MM.1S (cell line): ENCODE measurements around the gene EIF4H.

Experiments
- DNase-seq: peaks from one replicate; pipeline ENCODE4 v3.0.0-alpha.2; 2015
- H2AFZ ChIP-seq: fragments of 300-600 bp; sonication (generic); 2 replicates; pipeline ENCODE4 v1.6.0; 2016; ENCODE audit warnings: antibody characterized with exemption, low read length
- H3F3A ChIP-seq: fragments of 300-600 bp; sonication (generic); 2 replicates; pipeline ENCODE4 v1.6.1; 2016; ENCODE audit warnings: mild to moderate bottlenecking, antibody characterized with exemption, low read length, moderate library complexity, mixed read lengths; ENCODE audit not compliant: insufficient read depth
- H3K27ac ChIP-seq: fragments of 300-600 bp; sonication (generic); 2 replicates; pipeline ENCODE4 v1.5.1; 2016; ENCODE audit warnings: mild to moderate bottlenecking, low read length
- H3K27me3 ChIP-seq: fragments of 300-600 bp; sonication (generic); replicated peaks from 2 replicates; pipeline ENCODE4 v1.6.0; 2016; ENCODE audit warnings: low read length; ENCODE audit not compliant: insufficient read depth
- H3K36me3 ChIP-seq: fragments of 300-600 bp; sonication (generic); replicated peaks from 2 replicates; pipeline ENCODE4 v1.6.1; 2016; ENCODE audit warnings: mild to moderate bottlenecking, low read length, mixed read lengths; ENCODE audit not compliant: insufficient read depth
- H3K4me1 ChIP-seq: fragments of 300-600 bp; sonication (generic); 2 replicates; pipeline ENCODE4 v1.6.1; 2016; ENCODE audit warnings: low read length, mixed read lengths
- H3K4me2 ChIP-seq: fragments of 300-600 bp; sonication (generic); 2 replicates; pipeline ENCODE4 v1.6.0; 2016; ENCODE audit warnings: low read depth, low read length
- H3K4me3 ChIP-seq: fragments of 300-600 bp; sonication (generic); 2 replicates; pipeline ENCODE4 v1.5.1; 2016; ENCODE audit warnings: low read length, mixed read lengths
- H3K79me2 ChIP-seq: fragments of 300-600 bp; sonication (generic); 2 replicates; pipeline ENCODE4 v1.6.1; 2016; ENCODE audit warnings: mixed run types, low read length, mixed read lengths
- H3K9ac ChIP-seq: fragments of 300-600 bp; sonication (generic); 2 replicates; pipeline ENCODE4 v1.6.1; 2016; ENCODE audit warnings: low read length, mixed read lengths
- H3K9me2 ChIP-seq: fragments of 300-600 bp; sonication (generic); replicated peaks from 2 replicates; pipeline ENCODE4 v1.6.1; 2016; ENCODE audit warnings: mild to moderate bottlenecking, low read length, mixed read lengths; ENCODE audit not compliant: insufficient read depth
- H3K9me3 ChIP-seq: fragments of 300-600 bp; sonication (generic); replicated peaks from 2 replicates; pipeline ENCODE4 v1.6.1; 2016; ENCODE audit warnings: mild to moderate bottlenecking, low read length, mixed read lengths; ENCODE audit not compliant: insufficient read depth
- H4K20me1 ChIP-seq: fragments of 300-600 bp; sonication (generic); 2 replicates; pipeline ENCODE4 v1.6.1; 2016; ENCODE audit warnings: mild to moderate bottlenecking, low read length, moderate library complexity, mixed read lengths; ENCODE audit not compliant: insufficient read depth
- CTCF ChIP-seq: fragments of 300-600 bp; sonication (generic); IDR thresholded peaks from 2 replicates; pipeline ENCODE4 v1.5.1; 2016; ENCODE audit warnings: antibody characterized with exemption, low read length, mixed read lengths
- EZH2 ChIP-seq: fragments of 300-600 bp; sonication (generic); optimal IDR thresholded peaks from 2 replicates; pipeline ENCODE3; 2017; ENCODE audit warnings: low read depth, mild to moderate bottlenecking, antibody characterized with exemption, low read length, mixed read lengths
- EZH2phosphoT487 ChIP-seq: fragments of 300-600 bp; sonication (generic); IDR thresholded peaks from 2 replicates; pipeline ENCODE4 v1.6.1; 2018; ENCODE audit warnings: antibody characterized with exemption, low read length

Gene EIF4H

DNA sequence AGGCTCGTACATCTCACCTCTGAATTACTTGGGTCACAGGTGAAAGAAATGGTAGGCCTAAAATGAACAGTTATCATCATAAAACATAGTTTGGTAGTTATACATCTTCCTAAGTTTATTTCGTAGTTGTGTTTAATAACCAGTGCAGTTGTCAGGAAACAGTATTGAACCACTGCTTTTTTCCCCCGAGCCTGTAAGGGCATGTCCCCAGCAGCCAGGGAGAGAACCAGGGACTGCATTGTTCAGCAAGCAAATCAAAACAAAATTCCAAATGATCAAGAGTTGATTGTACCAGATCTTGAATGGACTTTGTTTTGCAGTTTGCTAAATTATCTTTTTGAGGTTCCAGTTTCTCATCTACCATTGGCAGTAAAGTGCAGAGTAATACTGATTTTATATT lies 2.4 kb downstream of the EIF4H start:
- Histone ChIP-seq H3K4me1 (peaks cover 6% of the 10 kb centered on the region), H3K4me3 (no peak overlapping the region), H3K36me3 (0 out of 2 replicates have a peak, but pooled peaks cover 2% of the 10 kb centered on the region), H3K9me3 (no peaks in the 10 kb centered on the region), H4K20me1 (peaks cover 59% of the 10 kb centered on the region), H2AFZ (no peak overlapping the region), H3K27me3 (no peaks in the 10 kb centered on the region), H3K27ac (no peak overlapping the region), H3K9ac (no peak overlapping the region), H3F3A (peaks cover 3% of the 10 kb centered on the region; the same call in 1 of the 2 replicates), H3K79me2 (peaks cover 78% of the 10 kb centered on the region), H3K4me2 (peak overlapping the region; percentile 55; the same call in 1 of the 2 replicates), H3K9me2 (no peaks in the 10 kb centered on the region)
- TF ChIP-seq CTCF (no peak), EZH2 (no peak), EZH2phosphoT487 (no peak)
- DNase-seq, result no peak

- Histone ChIP-seq H3K9me2 (no peaks in the 10 kb centered on the region), H3K9me3 (no peaks in the 10 kb centered on the region), H3F3A (peaks cover 1% of the 10 kb centered on the region; the same call in 1 of the 2 replicates), H3K27ac (no peak overlapping the region), H3K27me3 (no peaks in the 10 kb centered on the region), H3K79me2 (peaks cover 98% of the 10 kb centered on the region), H3K4me1 (peaks cover 6% of the 10 kb centered on the region), H3K36me3 (0 out of 2 replicates have a peak, but pooled peaks cover 2% of the 10 kb centered on the region), H3K9ac (no peak overlapping the region), H4K20me1 (peaks cover 79% of the 10 kb centered on the region), H3K4me3 (no peak overlapping the region), H2AFZ (no peak overlapping the region), H3K4me2 (no peak overlapping the region)
- no peak for DNase-seq
- TF ChIP-seq EZH2phosphoT487, result no peak
These were observed 4.5 kb downstream of the EIF4H start for GRCh38 chr7:74178632-74179031.

- Histone ChIP-seq H3K36me3 (0 out of 2 replicates have a peak, but pooled peaks cover 2% of the 10 kb centered on the region), H3F3A (no peaks in the 10 kb centered on the region), H3K9me3 (no peaks in the 10 kb centered on the region), H2AFZ (no peak overlapping the region), H3K4me1 (peaks cover 6% of the 10 kb centered on the region; the same call in 1 of the 2 replicates), H3K9ac (no peak overlapping the region), H3K4me3 (no peak overlapping the region), H3K27ac (no peak overlapping the region), H4K20me1 (peaks cover 93% of the 10 kb centered on the region), H3K79me2 (peaks cover 100% of the 10 kb centered on the region), H3K4me2 (no peak overlapping the region), H3K9me2 (no peaks in the 10 kb centered on the region), H3K27me3 (no peaks in the 10 kb centered on the region)
- no peak for TF ChIP-seq EZH2phosphoT487
- no peak for TF ChIP-seq EZH2
- no peak for TF ChIP-seq CTCF
- no peak for DNase-seq
These were observed 5.9 kb downstream of the EIF4H start for GRCh38 chr7:74179935-74180604.

DNA sequence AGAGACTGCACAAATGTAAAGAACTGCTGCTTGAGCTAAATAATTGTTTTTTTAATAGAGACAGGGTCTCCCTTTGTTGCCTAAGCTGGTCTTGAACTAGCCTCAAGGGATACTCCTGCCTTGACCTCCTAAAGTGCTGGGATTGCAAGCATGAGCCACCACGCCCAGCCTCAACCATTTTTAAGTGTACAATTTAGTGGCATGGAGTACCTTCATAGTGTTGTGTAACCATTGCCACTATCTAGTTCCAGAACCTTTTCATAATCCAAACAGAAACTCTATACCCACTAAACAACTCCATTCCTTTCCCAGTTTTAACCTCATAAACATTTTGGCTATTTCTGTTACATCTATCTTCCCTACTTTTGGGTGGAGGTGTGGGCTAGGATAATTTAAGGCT lies 6.7 kb downstream of the EIF4H start:
- no peak overlapping the region for H3K4me3 ChIP-seq

More for the DNA sequence above, 6.7 kb downstream of the EIF4H start:
- Histone ChIP-seq H3K9me3 (no peaks in the 10 kb centered on the region), H3K27me3 (no peaks in the 10 kb centered on the region), H3K36me3 (0 out of 2 replicates have a peak, but pooled peaks cover 2% of the 10 kb centered on the region), H3K79me2 (peaks cover 100% of the 10 kb centered on the region), H3K9ac (no peak overlapping the region), H3K27ac (no peak overlapping the region), H3K9me2 (no peaks in the 10 kb centered on the region), H3K4me2 (no peak overlapping the region), H3K4me1 (peaks cover 6% of the 10 kb centered on the region; the same call in 1 of the 2 replicates), H4K20me1 (peaks cover 96% of the 10 kb centered on the region), H2AFZ (no peak overlapping the region), H3F3A (no peaks in the 10 kb centered on the region)
- no peak for TF ChIP-seq CTCF
- TF ChIP-seq EZH2, result no peak
- TF ChIP-seq EZH2phosphoT487, result no peak
- no peak for DNase-seq
